Measurements from ENCODE around the gene LHX6.

DNA sequence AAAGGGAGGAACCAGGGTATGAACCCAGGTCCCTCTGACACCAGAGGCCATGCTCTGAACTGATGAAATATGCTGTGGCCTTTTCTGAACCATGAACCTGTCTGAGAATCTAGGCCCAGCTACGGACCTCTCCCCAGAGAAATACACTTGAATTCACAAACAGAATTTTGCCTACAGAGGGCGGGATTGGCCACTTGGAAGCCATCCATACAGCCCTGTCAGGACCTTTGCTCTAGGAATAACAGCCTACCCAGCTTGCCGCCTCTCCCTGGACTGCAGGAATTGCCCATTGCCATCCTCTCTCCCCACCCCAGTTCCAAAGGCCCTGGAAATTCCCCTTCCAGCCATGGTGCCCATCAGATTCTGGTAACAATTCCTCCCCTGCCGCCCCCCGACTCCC, 42.5 kb downstream of the LHX6 start:
- TF ChIP-seq EP300 (IDR thresholded peaks at IDR 0.05; ENCODE audit: low read length) (no peak), JUN (IDR thresholded peaks at IDR 0.05; ENCODE audit: borderline replicate concordance, low read depth, low read length) (no peak), JUN (CRISPR knock-in tag; IDR thresholded peaks at IDR 0.05; ENCODE audit: borderline replicate concordance) (no peak), HIVEP1 (CRISPR knock-in tag; IDR thresholded peaks at IDR 0.05) (no peak), YY1 (IDR thresholded peaks at IDR 0.05; ENCODE audit: borderline replicate concordance in 1 of 3, control insufficient read depth in 1 of 3, extremely low read depth in 1 of 3, insufficient read depth in 3 of 3, insufficient read length in 1 of 3, insufficient replicate concordance in 2 of 3, low read depth in 1 of 3, low read length in 2 of 3) (no peak), SP1 (CRISPR knock-in tag; IDR thresholded peaks at IDR 0.05) (no peak), ZNF274 (IDR thresholded peaks at IDR 0.05; ENCODE audit: borderline replicate concordance, low read depth, low read length) (no peak), ZBTB7A (IDR thresholded peaks at IDR 0.05; ENCODE audit: borderline replicate concordance, control insufficient read depth, low read depth, low read length) (no peak), SMC3 (conservative IDR thresholded peaks at IDR 0.05; ENCODE audit: insufficient read depth, low read depth, low read length) (no peak), RCOR1 (IDR thresholded peaks at IDR 0.05; ENCODE audit: borderline replicate concordance in 1 of 2, low read depth in 2 of 2, low read length in 2 of 2) (no peak), KDM4B (IDR thresholded peaks at IDR 0.05; ENCODE audit: borderline replicate concordance in 2 of 2, low read depth in 1 of 2) (no peak)
- TF ChIP-seq, protein P1, sequence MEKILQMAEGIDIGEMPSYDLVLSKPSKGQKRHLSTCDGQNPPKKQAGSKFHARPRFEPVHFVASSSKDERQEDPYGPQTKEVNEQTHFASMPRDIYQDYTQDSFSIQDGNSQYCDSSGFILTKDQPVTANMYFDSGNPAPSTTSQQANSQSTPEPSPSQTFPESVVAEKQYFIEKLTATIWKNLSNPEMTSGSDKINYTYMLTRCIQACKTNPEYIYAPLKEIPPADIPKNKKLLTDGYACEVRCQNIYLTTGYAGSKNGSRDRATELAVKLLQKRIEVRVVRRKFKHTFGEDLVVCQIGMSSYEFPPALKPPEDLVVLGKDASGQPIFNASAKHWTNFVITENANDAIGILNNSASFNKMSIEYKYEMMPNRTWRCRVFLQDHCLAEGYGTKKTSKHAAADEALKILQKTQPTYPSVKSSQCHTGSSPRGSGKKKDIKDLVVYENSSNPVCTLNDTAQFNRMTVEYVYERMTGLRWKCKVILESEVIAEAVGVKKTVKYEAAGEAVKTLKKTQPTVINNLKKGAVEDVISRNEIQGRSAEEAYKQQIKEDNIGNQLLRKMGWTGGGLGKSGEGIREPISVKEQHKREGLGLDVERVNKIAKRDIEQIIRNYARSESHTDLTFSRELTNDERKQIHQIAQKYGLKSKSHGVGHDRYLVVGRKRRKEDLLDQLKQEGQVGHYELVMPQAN (IDR thresholded peaks at IDR 0.05; ENCODE audit: borderline replicate concordance), result no peak

Data from K562 (cell line).